Measurements from ENCODE around the gene ASB8.
A peak's percentile ranks its signal among the peaks of the same experiment; 100 is the strongest.

ASB8 gene

GRCh38 chr12:48157018-48157888 is at the start of gene ASB8:
ASB8 (minus strand) TSS chr12:48157515; CDS start chr12:48153496, 4,019 bp downstream.
- peak; percentile 94 for DNase-seq

- no peak for DNase-seq
Observed at GRCh38 chr12:48203192-48203591, 45.9 kb upstream of the ASB8 start, which contains the start of gene OR10AD1. OR10AD1 (minus strand) TSS chr12:48203292; CDS start chr12:48203292, 0 bp downstream.

GRCh38 chr12:48202766-48203165 is 45.5 kb upstream of the ASB8 start:
- DNase-seq: no peak

DNA sequence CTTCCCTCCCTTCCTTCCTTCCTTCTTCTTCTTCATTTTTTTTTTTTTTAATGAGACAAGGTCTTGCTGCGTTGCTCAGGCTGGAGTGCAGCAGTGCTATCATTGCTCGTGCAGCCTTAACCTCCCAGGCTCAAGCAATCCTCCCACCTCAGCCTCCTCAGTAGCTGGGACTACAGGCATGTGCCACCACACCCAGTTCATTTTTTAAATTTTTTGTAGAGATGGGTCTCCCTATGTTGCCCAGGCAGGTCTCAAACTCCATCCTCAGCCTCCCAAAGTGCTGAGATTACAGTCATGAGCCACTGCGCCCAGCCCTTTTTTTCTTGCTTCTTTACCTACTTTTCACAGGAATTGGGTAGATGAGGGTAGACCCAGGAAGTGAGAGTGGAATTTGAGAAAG is 44.2 kb upstream of the ASB8 start:
- no peak for DNase-seq

- no peak for DNase-seq
Observed at GRCh38 chr12:48201091-48201490, 43.8 kb upstream of the ASB8 start.

- DNase-seq: no peak
Observed at GRCh38 chr12:48199774-48200221, 42.5 kb upstream of the ASB8 start.

GRCh38 chr12:48198985-48199384 is 41.7 kb upstream of the ASB8 start:
- no peak for DNase-seq

DNA sequence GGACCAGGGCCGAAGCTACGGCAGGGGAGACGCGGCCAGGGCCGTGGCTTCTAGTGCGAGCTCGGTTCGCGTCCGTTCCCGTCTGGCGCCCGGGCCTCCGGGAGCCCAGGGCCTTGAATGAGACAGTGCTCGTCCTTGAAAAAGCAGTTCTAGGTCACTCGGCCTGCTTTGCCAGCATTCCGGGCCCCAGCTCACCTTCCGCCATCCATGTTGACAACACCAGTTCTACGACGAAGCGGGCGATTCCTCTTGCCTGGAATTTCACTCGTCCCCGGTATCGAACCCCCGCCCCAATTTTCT is 41.3 kb upstream of the ASB8 start:
- no peak for DNase-seq

DNA sequence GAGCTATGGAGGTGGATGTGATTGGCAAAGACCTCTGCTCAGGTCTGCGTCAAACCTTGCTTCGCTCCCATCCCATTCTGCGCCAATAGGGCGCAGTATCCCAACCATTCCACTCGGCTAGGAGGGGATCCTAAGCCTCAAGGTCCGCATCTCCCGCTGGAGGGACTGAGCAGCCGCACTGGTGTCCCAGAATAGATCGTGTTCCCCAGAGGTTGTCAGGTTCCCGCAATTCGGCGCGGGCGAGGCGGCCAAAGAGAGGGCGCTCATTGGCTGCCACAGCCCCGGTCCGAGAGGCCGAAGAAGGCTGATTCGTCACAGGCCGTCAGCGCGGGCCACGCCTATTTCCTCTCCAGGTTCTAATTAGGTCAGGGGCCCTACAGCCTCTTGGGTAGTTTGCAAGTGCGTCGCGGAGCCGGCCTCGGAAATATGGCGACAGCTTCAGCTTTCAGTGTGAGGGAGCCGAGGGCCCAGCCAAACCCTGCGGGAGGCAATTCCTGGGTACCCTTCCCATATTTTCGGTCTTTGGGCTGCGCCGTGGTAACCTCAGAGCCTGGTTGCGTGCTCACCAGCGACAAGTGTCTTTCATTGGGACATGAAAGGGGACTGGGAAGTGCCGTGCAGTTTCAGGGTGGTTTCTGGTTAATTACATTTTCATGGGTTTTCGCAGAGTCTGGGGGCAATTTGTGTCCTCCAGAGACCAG is 40.8 kb upstream of the ASB8 start:
- peak; percentile 94 for DNase-seq

DNA sequence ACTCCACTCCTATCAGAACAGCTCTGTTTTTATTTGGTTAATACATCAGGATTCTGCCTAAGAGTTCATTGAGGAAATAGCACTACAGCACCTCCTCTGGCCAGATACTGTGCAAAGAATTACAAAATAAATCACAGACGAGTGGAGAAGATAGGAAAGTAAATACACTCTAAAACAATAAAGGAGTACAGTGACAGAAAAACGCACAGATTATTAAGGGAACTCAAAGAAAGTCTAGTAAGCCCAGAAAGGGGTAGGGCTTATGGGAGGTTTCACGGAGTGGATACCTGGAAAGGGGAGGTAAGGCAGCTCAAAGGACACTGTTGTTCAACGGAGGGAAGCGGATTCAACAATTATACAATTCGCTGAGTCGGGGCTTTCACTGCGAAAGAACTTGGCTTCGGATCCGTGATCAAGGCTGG is 40.2 kb upstream of the ASB8 start:
- DNase-seq: no peak

DNA sequence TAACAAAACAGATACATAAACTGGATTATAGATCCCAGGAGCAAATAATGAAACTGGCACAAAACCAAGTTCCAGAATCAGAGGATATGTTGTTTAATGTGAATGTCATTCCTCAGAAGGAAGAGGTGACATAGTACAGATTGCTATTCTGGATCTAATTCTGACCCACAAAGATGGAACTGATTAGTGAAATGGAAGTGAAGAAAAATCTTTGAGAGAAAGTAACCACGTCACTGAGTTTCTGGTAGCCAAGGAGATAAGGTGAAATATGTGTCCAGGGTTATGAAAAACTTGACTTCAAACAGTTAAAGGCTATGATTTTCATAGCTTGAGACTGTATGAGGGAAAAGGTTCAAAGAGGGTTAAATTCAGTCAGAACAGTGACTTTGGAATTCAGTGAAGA is 37.5 kb upstream of the ASB8 start:
- DNase-seq: no peak

DNA sequence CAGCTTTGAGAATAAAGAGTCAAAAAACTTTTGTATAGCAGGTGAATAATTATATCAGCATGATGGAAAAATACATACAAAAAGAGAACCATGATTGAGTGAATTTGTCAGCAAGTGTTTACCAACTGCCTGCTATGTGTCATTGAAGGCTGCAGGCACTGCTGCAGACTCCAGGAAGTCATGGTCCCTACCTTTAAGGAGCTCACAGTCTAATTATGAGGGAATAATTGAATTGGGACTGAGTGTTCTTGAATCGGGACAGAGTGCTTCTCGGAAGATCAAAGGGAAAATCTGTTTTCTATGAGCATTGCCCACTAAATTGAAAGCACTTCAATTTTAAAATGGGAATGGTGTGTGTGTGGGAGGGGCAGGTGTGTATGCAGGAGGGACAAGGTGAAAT is 36.3 kb upstream of the ASB8 start:
- DNase-seq: no peak

DNA sequence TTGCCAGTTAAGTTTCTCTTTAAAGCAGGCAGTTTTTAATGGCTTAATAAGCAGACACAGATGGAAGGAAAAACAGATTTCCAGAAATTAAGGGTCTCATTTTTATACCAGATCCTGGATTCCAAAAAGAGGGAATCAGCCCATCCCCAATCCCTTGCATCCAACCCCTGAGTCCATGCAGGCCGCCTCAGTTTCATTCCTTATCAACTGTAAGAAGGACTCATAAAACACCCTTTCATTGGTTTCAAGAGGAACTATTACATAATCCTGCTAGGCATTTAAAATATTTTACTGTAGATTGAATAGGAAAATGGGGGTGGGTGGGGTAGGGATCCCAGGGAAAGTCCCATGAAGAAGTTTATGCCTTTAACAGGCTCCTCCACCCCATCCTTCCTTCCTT is 35.5 kb upstream of the ASB8 start:
- DNase-seq: no peak

- DNase-seq: no peak
Observed at GRCh38 chr12:48191096-48191495, 33.8 kb upstream of the ASB8 start.

DNA sequence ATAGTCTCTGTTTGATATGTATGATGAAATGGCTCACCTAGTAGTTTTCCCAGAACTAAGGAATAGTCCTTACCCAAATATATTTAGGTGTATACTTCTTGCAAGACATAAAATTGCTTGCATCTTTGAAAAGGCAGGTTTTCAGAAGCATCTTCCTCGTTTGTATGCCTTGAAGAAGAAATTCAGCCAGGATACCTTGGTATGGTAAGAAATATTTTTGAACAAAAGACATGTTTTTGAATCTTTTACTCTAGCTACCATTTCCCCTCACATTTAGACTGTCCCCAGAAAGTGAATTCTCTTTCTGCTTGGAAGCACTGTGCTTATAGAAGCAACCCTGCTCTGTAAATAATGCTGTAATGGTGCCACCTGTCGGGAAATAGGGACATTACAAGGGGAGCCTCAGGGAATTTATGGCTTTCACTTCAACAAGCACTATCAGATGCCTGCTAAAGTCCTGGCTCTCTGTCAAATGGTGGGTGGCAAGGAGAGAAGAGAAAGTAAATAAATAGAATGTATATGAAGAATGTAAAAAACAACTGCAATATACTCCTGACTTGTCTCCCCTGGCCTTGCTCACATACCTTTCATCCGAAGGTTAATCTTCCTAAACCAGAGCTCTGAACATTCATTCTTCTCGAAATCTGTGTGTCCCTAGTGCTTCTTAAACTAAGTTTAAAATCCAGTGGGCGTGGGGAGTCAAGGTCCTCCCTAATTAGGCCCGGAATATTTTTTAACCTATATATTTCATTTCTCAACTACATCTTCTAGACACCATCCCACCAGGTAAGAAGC is 32.2 kb upstream of the ASB8 start:
- no peak for DNase-seq

GRCh38 chr12:48187916-48188695 is 30.8 kb upstream of the ASB8 start:
- no peak for DNase-seq

DNA sequence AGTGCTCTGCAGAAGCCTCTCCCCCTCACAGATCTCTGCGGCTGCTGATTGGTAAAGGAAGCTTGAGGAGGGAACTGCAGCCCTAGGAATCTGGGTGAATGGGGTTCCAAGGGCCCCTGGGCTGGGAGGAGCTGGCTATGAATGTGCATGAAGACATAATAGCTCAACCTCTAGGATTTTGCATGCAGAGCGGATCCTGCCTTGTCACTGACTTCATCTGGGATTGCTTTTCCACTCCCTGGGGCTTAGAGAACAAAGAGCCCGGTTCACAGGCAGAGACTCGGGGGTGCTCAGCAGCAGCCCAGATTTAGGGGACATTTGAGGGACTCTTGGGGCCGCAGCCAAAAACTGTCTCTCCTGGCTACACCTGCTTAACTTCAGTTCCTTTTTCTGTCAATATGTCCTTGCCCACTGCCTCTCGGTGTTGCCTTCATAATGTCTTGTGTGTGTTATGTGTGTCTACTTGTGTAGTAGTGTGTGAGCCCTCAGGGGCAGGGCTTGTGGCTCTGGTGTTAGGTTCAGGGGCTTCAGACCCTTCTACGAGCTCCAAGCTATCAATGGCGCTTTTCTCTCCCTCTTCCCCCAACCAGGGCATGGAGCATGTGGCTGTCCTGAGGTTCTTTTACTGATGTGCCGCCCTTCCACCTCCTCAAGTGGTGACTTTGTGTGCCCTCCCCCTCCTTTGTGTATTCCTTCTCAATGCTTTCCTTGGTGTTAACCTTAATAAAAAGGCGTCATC is 28.0 kb upstream of the ASB8 start:
- no peak for DNase-seq

GRCh38 chr12:48184549-48184922 is 27.2 kb upstream of the ASB8 start:
- DNase-seq: no peak

GRCh38 chr12:48183876-48184548 is 26.7 kb upstream of the ASB8 start:
- no peak for DNase-seq

GRCh38 chr12:48183091-48183875 is 26.0 kb upstream of the ASB8 start, which contains the start of gene CCDC184:
CCDC184 (plus strand) TSS chr12:48183644; CDS start chr12:48184123, 479 bp downstream.
- DNase-seq: peak; percentile 33
